Tibial artery (tissue), 4 donors: ENCODE data around the gene CGREF1.

Source experiments
- DNase-seq, 2 donors: peaks; one replicate each; pipeline ENCODE4 v3.0.0-alpha.2; 2019
- H3K27ac ChIP-seq, 2 donors: fragments of 200-600 bp; sonication (generic) in 1 of 2; 1 replicate in 1 of 2; 2 replicates in 1 of 2; pipeline ENCODE4 v1.5.1; 2018 to 2019; ENCODE audit warnings: mild to moderate bottlenecking in 1 of 2
- H3K27me3 ChIP-seq, 2 donors: fragments of 200-600 bp; sonication (generic) in 1 of 2; one replicate each; pipeline versions ENCODE4 v1.5.1 to v1.6.0; 2016 to 2019
- H3K36me3 ChIP-seq, 3 donors: fragments of 200-600 bp; sonication (generic) in 2 of 3; one replicate each; pipeline ENCODE4 v1.5.1; 2016 to 2019; ENCODE audit warnings: mild to moderate bottlenecking in 2 of 3
- H3K4me1 ChIP-seq, 4 donors: fragments of 200-600 bp; sonication (generic) in 2 of 4; 1 replicate in 3 of 4; 2 replicates in 1 of 4; pipeline ENCODE4 v1.5.1; 2016 to 2019
- H3K4me3 ChIP-seq, 2 donors: fragments of 200-600 bp; sonication (generic) in 1 of 2; 1 replicate in 1 of 2; 2 replicates in 1 of 2; pipeline ENCODE4 v1.5.1; 2018 to 2019; ENCODE audit warnings: mild to moderate bottlenecking in 2 of 2
- H3K9me3 ChIP-seq, 3 donors: fragments of 200-600 bp; sonication (generic) in 1 of 3; one replicate each; pipeline ENCODE4 v1.5.1; 2016 to 2019
- CTCF ChIP-seq, 2 experiments: fragments of 200-600 bp in 1 of 2; fragments of 450-650 bp in 1 of 2; IDR thresholded peaks; one replicate each; pipeline ENCODE4 v1.5.1; 2017 to 2019; ENCODE audit warnings: antibody characterized with exemption in 2 of 2, mild to moderate bottlenecking in 1 of 2, moderate library complexity in 1 of 2
- intact Hi-C: fragments of 100-400 bp; cut with DNase I; formaldehyde crosslinking; loops from one replicate; pipeline ENCODE4 v1.15.0; 2023; ENCODE audit warnings: low total_unique reads

The CGREF1 gene

DNA sequence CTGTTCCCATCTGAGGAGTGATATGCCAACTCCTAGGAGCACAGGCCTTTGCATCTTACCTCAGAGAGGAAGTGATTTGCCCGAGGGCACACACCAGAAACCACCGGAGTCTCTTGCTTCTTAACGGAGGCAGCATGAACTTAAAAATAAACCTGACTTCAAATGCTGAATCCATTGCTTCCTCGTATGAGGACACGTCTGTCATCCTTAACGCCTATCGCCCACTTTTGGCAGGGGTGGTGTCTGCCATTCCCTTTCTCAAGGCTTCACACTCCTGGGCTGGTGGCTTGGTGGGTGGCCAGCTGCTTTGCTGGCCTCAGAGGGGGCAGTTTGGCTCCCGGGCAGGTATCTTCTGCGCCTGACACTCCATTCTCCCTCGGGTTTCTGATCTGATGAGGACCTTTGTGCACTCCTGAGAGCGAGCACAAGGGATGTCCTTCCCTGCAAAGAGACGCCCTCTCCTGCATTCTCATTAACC lies 16.6 kb upstream of the CGREF1 start:
- H3K4me1 ChIP-seq = peaks cover 0 to 21% (median 19%) of the 10 kb centered on the region in 4 donors
- no peak for TF ChIP-seq CTCF (IDR thresholded peaks at IDR 0.05)
- no peak overlapping the region for H3K27ac ChIP-seq
- DNase-seq = no peak
- no peaks in the 10 kb centered on the region for H3K27me3 ChIP-seq
- peaks cover 10 to 23% (median 22%) of the 10 kb centered on the region in 3 donors for H3K36me3 ChIP-seq
- intact Hi-C loops = loop anchor here (10.0 kb wide), 1 partner anchor 79 kb away; the partner anchor contains the start of genes ATRAID, CAD and SLC5A6
- H3K9me3 ChIP-seq = no peaks in the 10 kb centered on the region
- H3K4me3 ChIP-seq = no peak overlapping the region

DNA sequence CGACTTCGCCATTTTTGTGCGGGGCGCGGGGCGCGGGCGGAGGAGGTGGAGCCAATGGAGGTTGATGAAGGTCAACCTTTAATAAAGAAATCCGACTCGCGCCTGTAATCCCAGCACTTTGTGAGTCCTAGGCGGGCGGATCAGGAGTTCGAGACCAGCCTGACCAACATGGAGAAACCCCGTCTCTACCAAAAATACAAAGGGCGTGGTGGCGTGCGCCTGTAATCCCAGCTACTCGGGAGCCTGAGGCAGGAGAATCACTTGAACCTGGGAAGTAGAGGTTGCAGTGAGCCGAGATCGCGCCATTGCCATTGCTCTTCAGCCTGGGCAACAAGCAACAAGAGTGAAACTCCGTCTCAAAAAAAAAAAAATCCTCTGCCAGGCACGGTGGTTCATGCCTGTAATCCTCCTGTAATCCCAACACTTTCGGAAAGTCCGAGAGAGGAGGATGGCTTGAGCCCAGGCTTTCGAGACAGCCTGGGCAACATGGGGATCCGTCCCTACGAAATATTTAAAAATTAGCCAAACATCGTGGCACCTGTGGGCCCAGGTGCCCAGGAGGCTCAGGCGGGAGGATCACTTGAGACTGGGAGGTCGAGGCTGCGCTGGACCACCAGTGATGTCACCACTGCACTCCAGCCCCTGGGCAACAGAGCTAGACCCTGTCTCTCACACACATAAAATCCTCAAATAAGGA lies 16.0 kb upstream of the CGREF1 start:
- Histone ChIP-seq H3K27ac (peak overlapping the region; percentile 83 to 90), H3K4me3 (peak overlapping the region; percentile 68 to 80), H3K27me3 (no peaks in the 10 kb centered on the region), H3K4me1 (peaks cover 0 to 21% (median 19%) of the 10 kb centered on the region in 4 donors), H3K36me3 (peaks cover 13 to 29% (median 27%) of the 10 kb centered on the region in 3 donors), H3K9me3 (no peaks in the 10 kb centered on the region)
- no peak for TF ChIP-seq CTCF (IDR thresholded peaks at IDR 0.05)
- DNase-seq = no peak
- intact Hi-C loops = loop anchor here (10.0 kb wide), 1 partner anchor 80 kb away; the partner anchor contains the start of genes ATRAID, CAD and SLC5A6

GRCh38 chr2:27133905-27134780 lies 15.2 kb upstream of the CGREF1 start, which contains the start of gene PREB:
PREB (minus strand) TSS chr2:27134636; CDS start chr2:27134421, 215 bp downstream.
- Histone ChIP-seq H3K9me3 (no peaks in the 10 kb centered on the region), H3K27me3 (no peaks in the 10 kb centered on the region), H3K4me3 (peak within 1 kb of the TSS; percentile 68 to 80), H3K36me3 (peaks cover 13 to 35% (median 29%) of the 10 kb centered on the region in 3 donors), H3K27ac (peak within 1 kb of the TSS; percentile 83 to 90), H3K4me1 (peaks cover 0 to 21% (median 19%) of the 10 kb centered on the region in 4 donors)
- TF ChIP-seq CTCF (IDR thresholded peaks at IDR 0.05) = peak in 1 of 2 experiments; percentile 7
- intact Hi-C loops = loop anchor here (10.0 kb wide), 1 partner anchor 81 kb away; the partner anchor contains the start of genes ATRAID, CAD and SLC5A6
- DNase-seq = peak; percentile 93 to 97

DNA sequence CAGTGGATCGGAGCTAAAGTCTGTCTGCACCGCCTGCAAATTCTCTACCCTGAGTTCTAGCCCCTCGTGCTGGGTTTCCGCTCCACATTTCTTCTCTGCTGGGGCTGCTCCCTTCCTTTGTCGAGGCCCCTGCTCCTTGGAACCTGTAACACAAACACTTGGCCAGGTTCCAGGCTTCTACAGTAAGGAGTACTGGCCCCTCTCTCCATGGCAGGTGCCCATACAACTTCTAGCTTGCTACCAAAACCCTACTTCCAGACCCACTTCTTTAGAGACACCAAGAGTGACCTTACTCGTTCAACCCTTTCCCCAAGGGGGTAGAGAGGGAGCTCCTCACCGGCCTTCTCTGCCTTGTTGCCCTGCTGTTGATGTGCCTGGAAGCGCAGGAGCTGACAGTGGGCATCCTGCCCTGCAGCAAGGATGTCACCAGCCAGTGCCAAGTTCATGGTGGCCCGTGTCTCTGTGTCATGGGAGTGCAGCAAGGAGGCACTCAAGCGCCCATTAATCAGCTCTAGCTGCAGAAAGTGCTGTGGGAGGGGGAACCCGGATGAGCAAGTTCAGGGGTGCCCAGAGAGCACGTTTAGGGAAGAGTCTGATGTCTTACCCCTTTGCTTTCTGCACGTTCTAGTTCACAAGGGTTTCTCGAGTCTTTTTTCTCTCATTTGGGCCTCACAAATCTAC lies 14.4 kb upstream of the CGREF1 start:
- no peak for DNase-seq
- intact Hi-C loops = loop anchor here (10.0 kb wide), 1 partner anchor 81 kb away; the partner anchor contains the start of genes ATRAID, CAD and SLC5A6
- Histone ChIP-seq H3K36me3 (peaks cover 13 to 35% (median 29%) of the 10 kb centered on the region in 3 donors), H3K27ac (peak overlapping the region in 1 of 2 donors; percentile 90), H3K4me1 (peaks cover 0 to 21% (median 19%) of the 10 kb centered on the region in 4 donors), H3K27me3 (no peaks in the 10 kb centered on the region), H3K9me3 (no peaks in the 10 kb centered on the region), H3K4me3 (peak overlapping the region; percentile 68 to 80)
- TF ChIP-seq CTCF (IDR thresholded peaks at IDR 0.05) = no peak

DNA sequence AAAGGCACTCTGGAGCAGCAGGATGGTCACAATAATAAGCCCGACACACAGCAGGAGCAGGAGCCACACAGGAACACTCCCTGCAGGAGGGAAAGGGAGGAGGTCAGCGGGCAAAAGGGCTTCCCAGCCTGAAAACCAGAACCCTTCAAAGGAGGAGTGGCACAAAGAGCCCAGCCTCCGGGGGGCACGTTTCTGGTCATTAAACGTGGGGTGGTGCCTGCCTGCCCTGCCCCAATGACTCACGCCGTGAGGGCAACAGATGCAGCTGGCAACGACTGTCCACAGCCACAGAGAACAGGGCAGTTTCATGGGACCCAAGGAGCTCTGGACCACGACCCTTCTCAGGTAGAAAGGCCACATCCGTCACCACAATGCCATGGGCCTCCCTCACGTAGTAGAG lies 12.5 kb upstream of the CGREF1 start:
- no peak for DNase-seq
- Histone ChIP-seq H3K36me3 (peaks cover 13 to 35% (median 29%) of the 10 kb centered on the region in 3 donors), H3K27ac (no peak overlapping the region), H3K4me1 (peaks cover 0 to 21% (median 19%) of the 10 kb centered on the region in 4 donors), H3K9me3 (no peaks in the 10 kb centered on the region), H3K27me3 (no peaks in the 10 kb centered on the region), H3K4me3 (no peak overlapping the region)
- intact Hi-C loops = loop anchor here (10.0 kb wide), 1 partner anchor 83 kb away; the partner anchor contains the start of genes ATRAID, CAD and SLC5A6
- no peak for TF ChIP-seq CTCF (IDR thresholded peaks at IDR 0.05)
